Adrenal gland (tissue), 5 donors: ENCODE results near the gene OSBPL6.

Experiments used
- CTCF ChIP-seq, 6 experiments: fragments of 450-650 bp in 4 of 6; fragments of 200-600 bp in 2 of 6; sonication (generic) in 1 of 6; IDR thresholded peaks; 1 replicate in 5 of 6; 2 replicates in 1 of 6; pipeline versions ENCODE4 v1.5.1 to v1.8.0; 2016 to 2021; ENCODE audit warnings: antibody characterized with exemption in 6 of 6, mild to moderate bottlenecking in 2 of 6, moderate library complexity in 1 of 6
- POLR2A ChIP-seq, 2 donors: fragments of 450-650 bp; IDR thresholded peaks; one replicate each; pipeline ENCODE4 v1.6.1; 2017; ENCODE audit warnings: antibody characterized with exemption in 2 of 2, mild to moderate bottlenecking in 2 of 2, moderate library complexity in 1 of 2
- donor health status: DM: no; HTN: no; CAD: no.

GRCh38 chr2:178241844-178242551 is 47.7 kb downstream of the OSBPL6 start:
- TF ChIP-seq CTCF (IDR thresholded peaks at IDR 0.05) (no peak), POLR2A (IDR thresholded peaks at IDR 0.05) (no peak)
